GM19099 (cell line): ENCODE results near the gene EVI5.

Source experiments
- POLR2A ChIP-seq: IDR thresholded peaks from 3 replicates; pipeline ENCODE4 v1.6.1; 2011; ENCODE audit warnings: low read depth; ENCODE audit not compliant: insufficient read length; ENCODE audit errors: extremely low read depth

Gene EVI5

GRCh38 chr1:92572520-92572919 lies 212.4 kb downstream of the EVI5 start:
- TF ChIP-seq POLR2A: no peak

- no peak for TF ChIP-seq POLR2A
These were observed 213.3 kb downstream of the EVI5 start for GRCh38 chr1:92571578-92571977.

DNA sequence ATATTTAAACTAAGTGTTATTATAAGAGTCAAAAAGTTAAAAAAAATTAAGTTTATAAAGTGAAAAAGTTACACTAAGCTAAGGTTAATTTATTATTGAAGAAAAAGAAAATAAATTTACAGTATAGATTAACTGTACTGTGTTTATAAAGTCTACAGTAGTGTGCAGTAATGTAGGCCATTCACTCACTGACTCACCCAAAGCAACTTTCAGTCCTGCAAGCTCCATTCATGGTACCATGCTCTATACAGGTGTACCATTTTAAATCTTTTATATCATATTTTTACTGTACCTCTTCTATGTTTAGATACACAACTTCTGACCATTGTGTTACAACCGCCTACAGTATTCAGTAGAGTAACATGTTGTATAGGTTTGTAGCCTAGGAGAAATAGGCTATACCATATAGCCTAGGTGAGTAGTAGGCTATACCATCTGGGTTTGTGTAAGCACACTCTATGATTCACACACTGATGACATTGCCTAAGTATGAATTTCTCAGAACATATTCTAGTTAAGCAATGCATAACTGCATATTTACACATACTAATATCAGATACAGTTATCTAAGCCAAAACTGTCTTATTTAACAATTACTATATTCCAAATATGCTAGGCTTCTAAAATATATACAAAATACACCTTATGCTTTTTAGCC lies 217.6 kb downstream of the EVI5 start:
- no peak for TF ChIP-seq POLR2A

- TF ChIP-seq POLR2A: no peak
These were observed 221.3 kb downstream of the EVI5 start for GRCh38 chr1:92563457-92564216.

DNA sequence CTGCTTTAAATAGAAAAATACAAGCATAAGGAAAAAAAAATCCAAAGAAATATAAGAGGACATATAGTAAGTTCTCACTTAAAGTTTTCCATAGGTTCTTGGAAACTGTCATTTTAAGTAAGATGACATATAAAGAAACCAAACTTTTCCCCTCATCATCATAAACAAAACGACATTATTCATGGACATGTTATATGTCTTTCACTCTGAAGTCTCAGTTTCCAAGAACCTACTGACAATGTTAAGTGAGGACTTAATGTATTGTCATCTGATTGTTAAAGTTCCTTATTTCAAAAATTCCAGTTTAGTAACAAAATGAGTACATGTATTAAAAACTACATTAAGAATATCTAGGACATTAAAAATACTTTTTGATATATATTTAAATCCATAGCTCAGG lies 228.6 kb downstream of the EVI5 start:
- no peak for TF ChIP-seq POLR2A

GRCh38 chr1:92554216-92554615 lies 230.7 kb downstream of the EVI5 start:
- no peak for TF ChIP-seq POLR2A

- no peak for TF ChIP-seq POLR2A
These were observed 233.0 kb downstream of the EVI5 start for GRCh38 chr1:92551916-92552315.

DNA sequence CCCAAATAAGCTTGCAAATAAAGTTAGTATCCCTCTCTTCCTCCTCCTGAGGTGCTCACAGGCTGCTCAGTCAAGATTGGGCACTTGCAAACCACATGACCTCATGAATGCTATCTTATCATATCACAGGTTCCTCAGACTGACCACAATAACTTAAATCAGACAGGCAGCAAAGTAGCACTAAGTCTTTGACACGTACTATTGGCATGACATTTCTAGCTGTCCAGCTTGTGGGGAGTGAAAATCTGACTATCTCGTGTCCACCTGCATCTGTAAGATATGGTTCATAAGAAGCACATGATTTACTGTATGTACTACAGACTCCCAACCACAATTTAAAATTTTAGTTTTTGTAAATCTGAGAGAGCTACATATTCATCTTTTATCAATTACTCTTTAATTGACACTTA lies 240.1 kb downstream of the EVI5 start:
- TF ChIP-seq POLR2A: no peak

DNA sequence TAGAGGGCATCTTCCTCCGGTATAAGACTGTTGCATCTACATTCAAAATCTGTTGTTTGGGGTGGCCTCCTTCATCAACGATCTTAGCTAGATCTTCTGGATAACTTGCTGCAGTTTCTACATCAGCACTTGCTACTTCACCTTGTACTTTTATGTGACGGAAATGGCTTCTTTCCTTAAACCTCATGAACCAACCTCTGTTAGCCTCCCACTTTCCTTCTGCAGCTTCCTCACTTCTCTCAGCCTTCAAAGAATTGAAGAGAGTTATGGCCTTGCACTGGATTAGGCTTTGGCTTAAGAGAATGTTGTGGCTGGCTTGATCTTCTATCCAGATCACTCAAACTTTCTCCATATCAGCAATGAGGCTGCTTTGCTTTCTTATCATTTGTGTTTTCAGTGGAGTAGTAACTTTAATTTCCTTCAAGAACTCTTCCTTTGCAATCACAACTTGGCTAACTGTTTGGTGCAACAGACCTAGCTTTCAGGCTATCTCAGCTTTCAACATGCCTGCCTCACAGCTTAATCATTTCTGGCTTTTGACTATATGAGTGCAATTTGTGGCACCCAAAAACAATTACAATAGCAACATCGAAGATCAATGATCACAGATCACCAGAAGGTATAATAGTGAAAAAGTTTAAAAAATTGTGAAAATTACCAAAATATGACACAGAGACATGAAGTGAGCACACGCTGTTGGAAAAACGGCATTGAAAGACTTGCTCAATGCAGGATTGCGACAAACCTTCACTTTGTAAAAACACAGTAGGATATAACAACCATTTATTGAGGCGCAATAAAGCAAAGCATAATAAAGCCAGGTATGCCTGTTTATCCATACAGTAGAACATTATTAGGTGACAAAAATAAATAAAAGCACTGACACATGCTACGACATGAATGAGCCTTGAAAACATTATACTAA lies 241.5 kb downstream of the EVI5 start:
- no peak for TF ChIP-seq POLR2A

DNA sequence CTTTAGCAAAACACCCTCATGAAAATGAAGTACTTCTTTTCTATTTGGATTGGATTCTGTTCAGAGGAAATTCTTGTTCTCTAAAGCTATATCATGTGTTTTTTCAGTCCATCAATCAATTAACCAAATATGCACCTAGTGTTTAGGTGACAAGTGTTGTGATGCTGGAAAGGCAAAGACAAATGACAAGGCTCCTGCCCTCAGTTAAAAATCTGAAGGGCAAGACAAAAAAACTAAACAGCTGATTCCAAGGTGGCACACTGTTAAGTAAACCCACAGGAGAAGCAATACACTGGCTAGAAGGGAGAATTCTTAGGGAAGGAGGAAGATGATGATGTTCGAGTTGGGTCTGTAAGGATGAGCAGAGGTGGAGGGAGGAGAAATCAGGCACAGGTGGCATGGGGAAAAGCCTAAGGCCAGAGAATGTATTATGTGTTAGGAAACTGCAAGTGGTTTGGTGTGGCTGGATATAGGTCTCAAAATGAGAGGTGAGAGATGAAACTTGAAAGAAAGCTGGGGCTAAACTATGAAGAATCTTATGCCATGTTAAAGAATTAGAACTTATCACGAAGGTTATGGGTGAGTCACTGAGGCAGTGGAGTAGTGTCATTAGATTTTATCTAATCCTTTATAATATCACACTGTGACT lies 246.4 kb downstream of the EVI5 start:
- peak; percentile 41 for TF ChIP-seq POLR2A

GRCh38 chr1:92538048-92538412 lies 246.9 kb downstream of the EVI5 start:
- no peak for TF ChIP-seq POLR2A

GRCh38 chr1:92536980-92537884 lies 247.7 kb downstream of the EVI5 start:
- no peak for TF ChIP-seq POLR2A

GRCh38 chr1:92536211-92536979 lies 248.5 kb downstream of the EVI5 start:
- no peak for TF ChIP-seq POLR2A
